ENCODE results near the gene FSCN2. TPM values are rescaled to one million over a fixed set of nuclear protein-coding genes. Genes with fewer than 3 reads are reported as not detected.
"Not testable (repeated sequence)": the region's sequence is repeated elsewhere in the genome, so short reads cannot be mapped to it uniquely, and the experiment has no call there.

The FSCN2 gene
- total and polyA plus RNA-seq, 4 donors: 0.89 to 3.1 (median 1.6) TPM

- 84% methylated on average over 10 of the region's 12 CpGs for WGBS (ENCODE audit: insufficient coverage)
- peaks cover 10% of the 10 kb centered on the region for H3K4me1 ChIP-seq (ENCODE audit: control insufficient read depth, insufficient read depth, low read length)
- no peak overlapping the region for H3K4me3 ChIP-seq (ENCODE audit: low read depth, low read length)
- peaks cover 78% of the 10 kb centered on the region for H3K36me3 ChIP-seq (ENCODE audit: control insufficient read depth, insufficient read depth, low read length)
- H3K9me3 ChIP-seq (ENCODE audit: control insufficient read depth, insufficient read depth, low read length): no peaks in the 10 kb centered on the region
- H3K27me3 ChIP-seq (ENCODE audit: control insufficient read depth, insufficient read depth, low read length): no peaks in the 10 kb centered on the region
- peak in 1 of 6 donors; percentile 51 for DNase-seq (ENCODE audit: low read depth in 4 of 6, low spot score in 6 of 6)
- no peak overlapping the region for H3K27ac ChIP-seq (ENCODE audit: low read depth, low read length)
Observed at GRCh38 chr17:81582749-81583148, 54.6 kb downstream of the FSCN2 start.

DNA sequence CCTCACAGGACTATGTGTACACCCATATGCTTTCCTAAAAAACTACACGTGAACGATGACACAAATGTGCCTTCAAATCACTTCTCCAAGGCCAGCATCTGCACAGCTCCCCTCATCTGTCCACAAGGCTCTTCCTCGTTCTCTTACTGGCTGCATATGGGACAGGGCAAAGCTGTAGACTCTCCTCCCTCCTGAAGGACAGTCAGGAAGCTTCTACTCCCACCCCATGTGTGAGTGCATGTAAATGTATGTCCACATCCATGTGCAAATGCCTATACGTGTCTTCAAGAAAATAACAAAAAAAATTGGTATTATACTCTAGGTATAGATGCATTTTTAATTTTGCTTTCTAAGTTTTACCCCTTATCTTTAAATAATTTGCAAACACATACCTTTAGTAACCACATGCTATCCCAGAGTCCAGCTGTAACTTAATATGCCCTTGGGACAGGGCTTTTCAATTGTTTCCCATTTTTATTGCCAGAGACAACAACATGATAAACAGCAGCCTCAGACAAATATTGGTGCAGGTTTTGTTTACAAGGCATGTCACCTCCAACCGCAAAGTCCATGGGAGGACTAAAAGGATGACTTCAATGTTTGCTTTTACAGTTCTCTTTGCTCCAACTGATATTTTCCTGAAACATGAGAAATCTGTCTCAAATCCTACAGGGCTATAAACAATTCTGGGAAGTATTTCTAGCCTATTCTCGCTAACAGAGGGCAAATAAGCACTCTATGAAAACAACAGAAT, 55.6 kb downstream of the FSCN2 start:
- DNase-seq (ENCODE audit: low read depth in 4 of 6, low spot score in 6 of 6): peak in 1 of 6 donors; percentile 42
- H3K36me3 ChIP-seq (ENCODE audit: control insufficient read depth, insufficient read depth, low read length): peaks cover 81% of the 10 kb centered on the region
- no peak overlapping the region for H3K4me3 ChIP-seq (ENCODE audit: low read depth, low read length)
- no peak overlapping the region for H3K27ac ChIP-seq (ENCODE audit: low read depth, low read length)
- no peaks in the 10 kb centered on the region for H3K9me3 ChIP-seq (ENCODE audit: control insufficient read depth, insufficient read depth, low read length)
- 83% methylated on average over 4 of the region's 6 CpGs for WGBS (ENCODE audit: insufficient coverage)
- peaks cover 10% of the 10 kb centered on the region for H3K4me1 ChIP-seq (ENCODE audit: control insufficient read depth, insufficient read depth, low read length)
- no peaks in the 10 kb centered on the region for H3K27me3 ChIP-seq (ENCODE audit: control insufficient read depth, insufficient read depth, low read length)

DNA sequence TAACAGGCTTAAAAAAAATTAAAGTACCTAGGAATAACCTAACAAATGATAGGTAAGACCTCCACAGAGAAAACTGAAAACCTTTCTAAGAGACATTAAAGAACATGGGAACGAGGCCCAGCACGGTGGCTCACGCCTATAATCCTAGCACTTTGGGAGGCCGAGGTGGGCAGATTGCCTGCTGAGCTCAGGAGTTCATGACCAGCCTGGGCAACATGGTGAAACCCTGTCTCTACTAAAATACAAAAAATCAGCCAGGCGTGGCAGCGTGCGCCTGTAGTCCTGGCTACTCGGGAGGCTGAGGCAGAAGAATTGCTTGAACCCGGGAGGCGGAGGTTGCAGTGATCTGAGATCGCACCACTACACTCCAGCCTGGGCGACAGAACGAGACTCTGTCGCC, 56.6 kb downstream of the FSCN2 start:
- Histone ChIP-seq H3K36me3 (ENCODE audit: control insufficient read depth, insufficient read depth, low read length) (peaks cover 81% of the 10 kb centered on the region), H3K4me1 (ENCODE audit: control insufficient read depth, insufficient read depth, low read length) (peaks cover 10% of the 10 kb centered on the region)
- not testable (repeated sequence) for H3K27me3 ChIP-seq (ENCODE audit: control insufficient read depth, insufficient read depth, low read length); H3K27ac ChIP-seq (ENCODE audit: low read depth, low read length); H3K4me3 ChIP-seq (ENCODE audit: low read depth, low read length); H3K9me3 ChIP-seq (ENCODE audit: control insufficient read depth, insufficient read depth, low read length); DNase-seq (ENCODE audit: low read depth in 4 of 6, low spot score in 6 of 6)
- WGBS (ENCODE audit: insufficient coverage): 87% methylated on average over 11 of the region's 14 CpGs

DNA sequence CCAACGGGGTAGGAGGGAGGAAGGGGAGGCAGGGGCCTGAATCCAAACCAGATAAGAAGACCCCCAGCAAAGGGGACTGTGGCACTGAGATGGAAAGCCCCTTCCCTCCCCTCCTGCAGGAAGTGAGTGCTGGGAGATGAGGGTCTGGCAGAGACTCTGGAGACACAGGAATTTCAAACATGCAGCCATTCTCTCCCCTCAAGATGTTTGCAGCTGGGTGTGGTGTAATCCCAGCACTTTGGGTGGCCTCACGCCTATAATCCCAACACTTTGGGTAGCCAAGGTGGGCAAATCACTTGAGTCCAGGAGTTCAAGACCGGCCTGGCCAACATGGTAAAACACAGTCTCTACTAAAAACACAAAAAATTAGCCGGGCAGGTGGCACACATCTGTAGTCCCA, 57.9 kb downstream of the FSCN2 start:
- Histone ChIP-seq H3K4me3 (ENCODE audit: low read depth, low read length) (no peak overlapping the region), H3K36me3 (ENCODE audit: control insufficient read depth, insufficient read depth, low read length) (peaks cover 83% of the 10 kb centered on the region), H3K9me3 (ENCODE audit: control insufficient read depth, insufficient read depth, low read length) (no peaks in the 10 kb centered on the region), H3K4me1 (ENCODE audit: control insufficient read depth, insufficient read depth, low read length) (peaks cover 10% of the 10 kb centered on the region), H3K27me3 (ENCODE audit: control insufficient read depth, insufficient read depth, low read length) (no peaks in the 10 kb centered on the region), H3K27ac (ENCODE audit: low read depth, low read length) (no peak overlapping the region)
- no peak for DNase-seq (ENCODE audit: low read depth in 4 of 6, low spot score in 6 of 6)
- 93% methylated on average over 3 of the region's 4 CpGs for WGBS (ENCODE audit: insufficient coverage)

Small RNA genes within 50 kb of the gene (small RNA-seq; reads per million reads assigned to genes)
- not detected for gene RF00019 (ENCODE audit: low replicate concordance)

Other genes with a start within 250 kb of the FSCN2 start
- 10 to 100 TPM; 26.7 to 52.3 TPM for gene SLC38A10, start 233.1 kb upstream of the FSCN2 start, total RNA-seq
- 10 to 100 TPM; 65.8 to 76.8 TPM for gene SLC38A10, start 233.1 kb upstream of the FSCN2 start, polyA plus RNA-seq (ENCODE audit: insufficient read length in 2 of 2)
- gene BAHCC1, start 132.9 kb upstream of the FSCN2 start, total RNA-seq: 10 to 100 TPM in 1 of 2 donors, 1 to 10 TPM in 1; 9.3 to 10.3 TPM
- gene BAHCC1, start 132.9 kb upstream of the FSCN2 start, polyA plus RNA-seq (ENCODE audit: insufficient read length in 2 of 2): 10 to 100 TPM; 30.7 to 33.4 TPM
- gene ACTG1, start 15.6 kb upstream of the FSCN2 start, total RNA-seq: 1,000 to 10,000 TPM; 1,777 to 2,883 TPM
- gene ACTG1, start 15.6 kb upstream of the FSCN2 start, polyA plus RNA-seq (ENCODE audit: insufficient read length in 2 of 2): 1,000 to 10,000 TPM; 3,154 to 3,460 TPM
- gene FAAP100, start 24.0 kb downstream of the FSCN2 start, total RNA-seq: 10 to 100 TPM; 16.9 to 22.8 TPM
- 10 to 100 TPM; 55.5 to 70.9 TPM for gene FAAP100, start 24.0 kb downstream of the FSCN2 start, polyA plus RNA-seq (ENCODE audit: insufficient read length in 2 of 2)
- 10 to 100 TPM; 38.8 to 40.1 TPM for gene NPLOC4, start 108.7 kb downstream of the FSCN2 start, total RNA-seq
- 10 to 100 TPM; 46.0 to 60.6 TPM for gene NPLOC4, start 108.7 kb downstream of the FSCN2 start, polyA plus RNA-seq (ENCODE audit: insufficient read length in 2 of 2)
- gene TSPAN10, start 108.8 kb downstream of the FSCN2 start, total RNA-seq: 1 to 10 TPM in 1 of 2 donors, under 1 TPM in 1; 0.69 to 1.3 TPM
- 1 to 10 TPM; 1.2 to 1.6 TPM for gene TSPAN10, start 108.8 kb downstream of the FSCN2 start, polyA plus RNA-seq (ENCODE audit: insufficient read length in 2 of 2)
- gene PDE6G, start 128.2 kb downstream of the FSCN2 start, total RNA-seq: 1 to 10 TPM in 1 of 2 donors, not detected in 1; 3.7 TPM
- gene PDE6G, start 128.2 kb downstream of the FSCN2 start, polyA plus RNA-seq (ENCODE audit: insufficient read length in 2 of 2): 1 to 10 TPM; 1.9 to 2.0 TPM
- 10 to 100 TPM; 10.1 to 35.6 TPM for gene OXLD1, start 138.2 kb downstream of the FSCN2 start, total RNA-seq
- 10 to 100 TPM; 20.9 to 27.1 TPM for gene OXLD1, start 138.2 kb downstream of the FSCN2 start, polyA plus RNA-seq (ENCODE audit: insufficient read length in 2 of 2)
- gene CCDC137, start 138.4 kb downstream of the FSCN2 start, total RNA-seq: 10 to 100 TPM in 1 of 2 donors, 1 to 10 TPM in 1; 3.9 to 11.9 TPM
- gene CCDC137, start 138.4 kb downstream of the FSCN2 start, polyA plus RNA-seq (ENCODE audit: insufficient read length in 2 of 2): 10 to 100 TPM; 21.1 to 25.9 TPM
- 10 to 100 TPM; 43.2 to 57.1 TPM for gene ARL16, start 155.4 kb downstream of the FSCN2 start, total RNA-seq
- 10 to 100 TPM; 64.8 to 69.1 TPM for gene ARL16, start 155.4 kb downstream of the FSCN2 start, polyA plus RNA-seq (ENCODE audit: insufficient read length in 2 of 2)
- 10 to 100 TPM; 37.9 to 66.7 TPM for gene HGS, start 155.6 kb downstream of the FSCN2 start, total RNA-seq
- gene HGS, start 155.6 kb downstream of the FSCN2 start, polyA plus RNA-seq (ENCODE audit: insufficient read length in 2 of 2): 100 to 1,000 TPM; 107 to 128 TPM
- gene MRPL12, start 175.0 kb downstream of the FSCN2 start, total RNA-seq: 10 to 100 TPM in 1 of 2 donors, 1 to 10 TPM in 1; 9.2 to 10.7 TPM
- gene MRPL12, start 175.0 kb downstream of the FSCN2 start, polyA plus RNA-seq (ENCODE audit: insufficient read length in 2 of 2): 10 to 100 TPM; 74.5 to 76.0 TPM
- 10 to 100 TPM in 1 of 2 donors, 1 to 10 TPM in 1; 6.1 to 10.4 TPM for gene SLC25A10, start 183.9 kb downstream of the FSCN2 start, total RNA-seq
- 10 to 100 TPM; 14.1 to 15.2 TPM for gene SLC25A10, start 183.9 kb downstream of the FSCN2 start, polyA plus RNA-seq (ENCODE audit: insufficient read length in 2 of 2)

Measured in spinal cord (tissue), 10 donors.